ENCODE measurements around the gene ZNF385D.

ZNF385D gene

GRCh38 chr3:21750831-21751391 lies at the start of gene ZNF385D:
ZNF385D (minus strand) TSS chr3:21751210; CDS start chr3:21750916, 294 bp downstream.
- peak; percentile 91 for DNase-seq

GRCh38 chr3:21798356-21799088 lies 47.5 kb upstream of the ZNF385D start:
- DNase-seq: no peak

- DNase-seq: no peak
Observed at GRCh38 chr3:21795921-21796320, 44.9 kb upstream of the ZNF385D start.

- peak; percentile 40 for DNase-seq
Observed at GRCh38 chr3:21795152-21795837, 44.3 kb upstream of the ZNF385D start.

GRCh38 chr3:21794291-21794690 lies 43.3 kb upstream of the ZNF385D start:
- no peak for DNase-seq

GRCh38 chr3:21792176-21792575 lies 41.2 kb upstream of the ZNF385D start:
- DNase-seq: no peak

GRCh38 chr3:21791356-21791755 lies 40.3 kb upstream of the ZNF385D start:
- DNase-seq: no peak

- no peak for DNase-seq
Observed at GRCh38 chr3:21790466-21790865, 39.5 kb upstream of the ZNF385D start.

- DNase-seq: no peak
Observed at GRCh38 chr3:21789730-21790129, 38.7 kb upstream of the ZNF385D start.

- DNase-seq: no peak
Observed at GRCh38 chr3:21786438-21786797, 35.4 kb upstream of the ZNF385D start.

- DNase-seq: no peak
Observed at GRCh38 chr3:21785765-21786437, 34.9 kb upstream of the ZNF385D start.

- DNase-seq: no peak
Observed at GRCh38 chr3:21783839-21784238, 32.8 kb upstream of the ZNF385D start.

- DNase-seq: no peak
Observed at GRCh38 chr3:21781355-21781754, 30.3 kb upstream of the ZNF385D start.

- no peak for DNase-seq
Observed at GRCh38 chr3:21779909-21780308, 28.9 kb upstream of the ZNF385D start.

- no peak for DNase-seq
Observed at GRCh38 chr3:21778715-21779114, 27.7 kb upstream of the ZNF385D start.

- DNase-seq: no peak
Observed at GRCh38 chr3:21777821-21778220, 26.8 kb upstream of the ZNF385D start.

GRCh38 chr3:21766002-21766401 lies 15.0 kb upstream of the ZNF385D start:
- no peak for DNase-seq

- DNase-seq: no peak
Observed at GRCh38 chr3:21755896-21756295, 4.9 kb upstream of the ZNF385D start.

- no peak for DNase-seq
Observed at GRCh38 chr3:21754839-21755238, 3.8 kb upstream of the ZNF385D start.

GRCh38 chr3:21752749-21753347 lies 1.8 kb upstream of the ZNF385D start:
- peak; percentile 60 for DNase-seq

- no peak for DNase-seq
Observed at GRCh38 chr3:21751886-21752285, 876 bp upstream of the ZNF385D start.

GRCh38 chr3:21750080-21750696 lies 822 bp downstream of the ZNF385D start:
- DNase-seq: peak; percentile 61

All from retina (tissue), 1 donor.